SK-N-SH (cell line): ENCODE measurements around the gene RAB27B. TPM values are rescaled to one million over a fixed set of nuclear protein-coding genes. Genes with fewer than 3 reads are reported as not detected.

Experiments
- CTCF ChIA-PET: fragments of 300-600, 350-600 bp; formaldehyde crosslinking; extraction: SDS; loops from one replicate; lab custom pipeline; 2021; lab: Yijun Ruan, JAX
- POLR2A ChIA-PET: fragments of 350-600 bp; sonication (Branson Sonifier 250); formaldehyde crosslinking; extraction: SDS; loops from one replicate; lab custom pipeline; 2020; ENCODE audit warnings: antibody characterized with exemption, inconsistent platforms; lab: Yijun Ruan, JAX
- DNase-seq: peaks from one replicate; pipeline ENCODE4 v3.0.0; 2012
- H2AFZ ChIP-seq: fragments of 200-600 bp; sonication (generic); 2 replicates; pipeline ENCODE4 v1.8.1; 2016; ENCODE audit warnings: antibody characterized with exemption, mild to moderate bottlenecking, low read depth
- H3F3A ChIP-seq: fragments of 200-600 bp; sonication (generic); replicated peaks from 2 replicates; pipeline ENCODE3; 2016; ENCODE audit warnings: antibody characterized with exemption, mild to moderate bottlenecking; ENCODE audit not compliant: insufficient read depth
- H3K27ac ChIP-seq, 2 experiments: fragments of 200-500 bp in 1 of 2; fragments of 200-600 bp in 1 of 2; sonication (Bioruptor generic) in 1 of 2; sonication (generic), shearing (Covaris generic) in 1 of 2; 2 replicates each; pipeline versions ENCODE4 v1.5.1 to v1.6.1; 2014 to 2016; ENCODE audit warnings: low read depth in 2 of 2, inconsistent platforms in 1 of 2, low read length in 1 of 2, mild to moderate bottlenecking in 1 of 2, mixed read lengths in 1 of 2
- H3K27me3 ChIP-seq: fragments of 200-600 bp; sonication (generic), shearing (Covaris generic); 2 replicates; pipeline ENCODE4 v1.6.1; 2016; ENCODE audit warnings: mixed run types; ENCODE audit not compliant: insufficient read depth
- H3K36me3 ChIP-seq, 2 experiments: fragments of 200-500 bp in 1 of 2; fragments of 200-600 bp in 1 of 2; sonication (Bioruptor generic) in 1 of 2; sonication (generic) in 1 of 2; replicated peaks in 1 of 2; 2 replicates each; pipeline versions ENCODE3 to v1.5.1; 2014 to 2016; ENCODE audit warnings: low read length in 1 of 2, mild to moderate bottlenecking in 1 of 2; ENCODE audit not compliant: insufficient read depth in 2 of 2, control insufficient read depth in 1 of 2
- H3K4me1 ChIP-seq, 2 experiments: fragments of 200-500 bp in 1 of 2; fragments of 200-600 bp in 1 of 2; sonication (Bioruptor generic) in 1 of 2; sonication (generic), shearing (Covaris generic) in 1 of 2; 2 replicates each; pipeline versions ENCODE4 v1.5.1 to v1.6.1; 2014 to 2016; ENCODE audit warnings: low read depth in 1 of 2, low read length in 1 of 2, mixed run types in 1 of 2; ENCODE audit not compliant: insufficient read depth in 2 of 2, control insufficient read depth in 1 of 2
- H3K4me2 ChIP-seq: fragments of 200-600 bp; sonication (generic), shearing (Covaris generic); 2 replicates; pipeline ENCODE4 v1.6.1; 2017; ENCODE audit warnings: mixed run types
- H3K4me3 ChIP-seq, 2 experiments: fragments of 200-500 bp in 1 of 2; fragments of 200-600 bp in 1 of 2; sonication (Bioruptor generic) in 1 of 2; sonication (generic), shearing (Covaris generic) in 1 of 2; 2 replicates each; pipeline versions ENCODE4 v1.5.1 to v1.8.1; 2014 to 2016; ENCODE audit warnings: low read depth in 2 of 2, inconsistent platforms in 1 of 2, low read length in 1 of 2, mild to moderate bottlenecking in 1 of 2, mixed read lengths in 1 of 2, moderate library complexity in 1 of 2
- H3K79me2 ChIP-seq: fragments of 200-600 bp; sonication (generic); 2 replicates; pipeline ENCODE4 v1.8.1; 2017; ENCODE audit warnings: mild to moderate bottlenecking; ENCODE audit not compliant: insufficient read depth
- H3K9ac ChIP-seq: fragments of 200-600 bp; sonication (generic); 2 replicates; pipeline ENCODE4 v1.6.1; 2017; ENCODE audit warnings: mixed run types
- H3K9me2 ChIP-seq: fragments of 200-600 bp; sonication (generic); 2 replicates; pipeline ENCODE4 v1.6.1; 2017; ENCODE audit warnings: mixed run types
- H3K9me3 ChIP-seq: fragments of 200-600 bp; sonication (generic); 2 replicates; pipeline ENCODE4 v1.6.1; 2017; ENCODE audit warnings: mixed run types, mild to moderate bottlenecking, moderate library complexity
- H4K20me1 ChIP-seq: fragments of 200-600 bp; sonication (generic); 2 replicates; pipeline ENCODE4 v1.6.1; 2017; ENCODE audit warnings: mild to moderate bottlenecking, mixed run types; ENCODE audit not compliant: insufficient read depth
- EP300 ChIP-seq, 2 experiments: IDR thresholded peaks; 2 replicates each; pipeline versions ENCODE4 v1.4.0 to v1.6.1; 2012; ENCODE audit warnings: borderline replicate concordance in 1 of 2, low read depth in 1 of 2, low read length in 1 of 2
- JUND ChIP-seq: IDR thresholded peaks from 2 replicates; pipeline ENCODE4 v1.4.0; 2012
- PBX3 ChIP-seq: IDR thresholded peaks from 2 replicates; pipeline ENCODE4; 2012
- POLR2AphosphoS5 ChIP-seq: IDR thresholded peaks from 2 replicates; pipeline ENCODE4 v1.6.1; 2012; ENCODE audit warnings: low read depth, low read length
- TCF12 ChIP-seq: IDR thresholded peaks from 2 replicates; pipeline ENCODE4 v1.4.0; 2012
- TEAD4 ChIP-seq: IDR thresholded peaks from 2 replicates; pipeline ENCODE4 v1.4.0; 2012; ENCODE audit warnings: mild to moderate bottlenecking, borderline replicate concordance; ENCODE audit not compliant: insufficient read depth
- YY1 ChIP-seq: IDR thresholded peaks from 2 replicates; pipeline ENCODE4 v1.4.0; 2012; ENCODE audit warnings: low read depth, mild to moderate bottlenecking
- ZBTB33 ChIP-seq: IDR thresholded peaks from 2 replicates; pipeline ENCODE4 v1.4.0; 2012; ENCODE audit warnings: low read depth, borderline replicate concordance
- WGBS: methylation state at CpG from one replicate; pipeline ENCODE4 v1.1.6; 2017; ENCODE audit warnings: low lambda C conversion rate; 5-methylcytosine and 5-hydroxymethylcytosine counted together
- polyA plus RNA-seq, 3 experiments: library from polyadenylated mRNA; depleted of rRNA; stranded (reverse); fragments of >200 nt; gene quantifications; 2 replicates each; pipeline ENCODE4 v1.2.3, GENCODE V29; 2012

Gene RAB27B
- polyA plus RNA-seq, 1 of the 3 experiments (the other 2 are of a cell fraction) = 0.56 TPM

DNA sequence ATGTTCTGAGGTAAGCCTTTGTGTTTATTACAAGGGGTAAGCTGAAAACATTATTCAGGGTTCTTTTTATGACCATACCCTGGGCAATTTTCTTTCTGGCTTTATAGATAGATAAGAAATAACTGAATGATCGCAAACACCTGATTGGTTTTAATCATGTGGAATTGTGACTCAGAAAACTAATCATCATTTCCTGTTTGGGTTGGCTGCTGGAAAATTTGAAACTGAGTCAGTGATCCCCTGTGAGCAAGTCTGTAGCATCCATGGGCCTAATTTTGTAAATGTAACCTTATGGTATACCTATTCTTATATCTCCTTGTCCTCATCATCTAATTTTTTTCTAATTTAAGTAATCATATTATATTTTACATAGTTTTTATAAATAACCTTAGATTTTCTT is 96.7 kb downstream of the RAB27B start:
- no peak overlapping the region for H2AFZ ChIP-seq
- CTCF ChIA-PET = interaction anchor here (1.2 kb wide), 1 partner anchor 17 kb away, joined by 3 read pairs; no protein-coding TSS in a partner anchor
- H3K4me3 ChIP-seq = no peak overlapping the region
- no peaks in the 10 kb centered on the region for H3K79me2 ChIP-seq
- POLR2A ChIA-PET = no interaction called here
- H3K9me2 ChIP-seq = no peaks in the 10 kb centered on the region
- H3K4me1 ChIP-seq = 0 out of 4 replicates have a peak, but pooled peaks cover 0 to 4% of the 10 kb centered on the region in 2 experiments
- H4K20me1 ChIP-seq = no peaks in the 10 kb centered on the region
- H3K27ac ChIP-seq = no peak overlapping the region
- no peaks in the 10 kb centered on the region for H3F3A ChIP-seq
- no peaks in the 10 kb centered on the region for H3K27me3 ChIP-seq
- no peak overlapping the region for H3K4me2 ChIP-seq
- no peaks in the 10 kb centered on the region for H3K36me3 ChIP-seq
- no peaks in the 10 kb centered on the region for H3K9me3 ChIP-seq
- no peak overlapping the region for H3K9ac ChIP-seq
- TF ChIP-seq TCF12 = peak; percentile 11; the same call in 1 of the 2 replicates
- TF ChIP-seq PBX3 = no peak
- TF ChIP-seq JUND = peak; percentile 36
- TF ChIP-seq YY1 = no peak
- DNase-seq = no peak
- 78% methylated on average over 1 of the region's 1 CpG for WGBS

DNA sequence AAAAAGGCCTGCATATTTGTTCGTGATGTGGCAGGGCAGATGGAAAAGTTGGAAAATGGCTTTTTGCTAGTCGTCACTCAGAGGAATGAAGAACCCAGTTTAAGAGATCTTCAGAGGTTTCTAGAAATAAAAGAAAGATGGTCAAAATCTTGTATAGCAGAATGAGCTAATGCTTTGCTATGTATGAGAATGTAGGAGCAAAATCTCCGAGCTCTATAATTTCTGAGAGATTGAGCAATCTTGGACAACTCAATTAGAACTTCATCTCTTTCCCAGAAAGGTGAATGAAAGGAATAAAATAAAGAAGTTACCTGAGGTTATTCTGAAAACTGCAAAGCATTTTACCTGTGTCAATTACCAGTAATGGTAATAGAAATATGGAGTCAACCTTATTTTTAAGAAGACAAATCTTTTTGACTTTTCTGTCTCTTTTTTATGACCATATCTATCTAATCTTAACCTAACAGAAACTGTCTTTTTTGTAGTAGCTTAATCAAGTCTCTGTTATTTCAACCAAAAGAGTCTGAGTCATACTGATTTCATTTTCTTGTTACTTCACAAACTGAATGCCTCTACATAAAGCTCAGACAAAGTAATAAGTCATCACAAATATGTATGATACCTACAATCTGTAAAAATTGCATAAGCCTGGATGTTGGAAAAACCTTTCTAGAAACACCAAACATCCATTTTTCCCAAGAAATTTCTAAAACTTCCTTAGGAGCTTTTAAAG is 98.5 kb downstream of the RAB27B start:
- POLR2A ChIA-PET = no interaction called here
- Histone ChIP-seq H2AFZ (no peak overlapping the region), H3F3A (no peaks in the 10 kb centered on the region), H3K36me3 (no peaks in the 10 kb centered on the region), H3K79me2 (no peaks in the 10 kb centered on the region), H3K9me3 (no peaks in the 10 kb centered on the region), H3K4me1 (0 out of 4 replicates have a peak, but pooled peaks cover 0 to 4% of the 10 kb centered on the region in 2 experiments), H3K4me2 (no peak overlapping the region), H4K20me1 (no peaks in the 10 kb centered on the region), H3K4me3 (no peak overlapping the region), H3K27me3 (no peaks in the 10 kb centered on the region), H3K9me2 (no peaks in the 10 kb centered on the region)
- CTCF ChIA-PET = interaction anchor here (1.7 kb wide), 1 partner anchor 19 kb away, joined by 3 read pairs; no protein-coding TSS in a partner anchor
- 82% methylated on average over 3 of the region's 3 CpGs for WGBS
- no peak for DNase-seq
- TF ChIP-seq ZBTB33 (no peak), EP300 (IDR thresholded peaks at IDR 0.05; ENCODE audit: borderline replicate concordance in 1 of 2, low read depth in 1 of 2, low read length in 1 of 2) (peak in 1 of 2 experiments; percentile 35; a peak in 1 of 4 replicates), PBX3 (peak; percentile 10; the same call in 1 of the 2 replicates), JUND (peak; percentile 53), TEAD4 (0 out of 2 replicates have a peak, but pooled peaks have one; percentile 14), POLR2AphosphoS5 (no peak)
- TF ChIP-seq, all 33 proteins: peak for 4
- H3K27ac ChIP-seq = peak overlapping the region in 1 of 2 experiments; percentile 22; a peak in 1 of 4 replicates
- H3K9ac ChIP-seq = no peak overlapping the region
